MM.1S (cell line): ENCODE measurements around the gene PRIMA1.

Source experiments
- DNase-seq: peaks from one replicate; pipeline ENCODE4 v3.0.0-alpha.2; 2015
- H2AFZ ChIP-seq: fragments of 300-600 bp; sonication (generic); 2 replicates; pipeline ENCODE4 v1.6.0; 2016; ENCODE audit warnings: antibody characterized with exemption, low read length
- H3F3A ChIP-seq: fragments of 300-600 bp; sonication (generic); 2 replicates; pipeline ENCODE4 v1.6.1; 2016; ENCODE audit warnings: mild to moderate bottlenecking, antibody characterized with exemption, low read length, moderate library complexity, mixed read lengths; ENCODE audit not compliant: insufficient read depth
- H3K27ac ChIP-seq: fragments of 300-600 bp; sonication (generic); 2 replicates; pipeline ENCODE4 v1.5.1; 2016; ENCODE audit warnings: mild to moderate bottlenecking, low read length
- H3K27me3 ChIP-seq: fragments of 300-600 bp; sonication (generic); replicated peaks from 2 replicates; pipeline ENCODE4 v1.6.0; 2016; ENCODE audit warnings: low read length; ENCODE audit not compliant: insufficient read depth
- H3K36me3 ChIP-seq: fragments of 300-600 bp; sonication (generic); replicated peaks from 2 replicates; pipeline ENCODE4 v1.6.1; 2016; ENCODE audit warnings: mild to moderate bottlenecking, low read length, mixed read lengths; ENCODE audit not compliant: insufficient read depth
- H3K4me1 ChIP-seq: fragments of 300-600 bp; sonication (generic); 2 replicates; pipeline ENCODE4 v1.6.1; 2016; ENCODE audit warnings: low read length, mixed read lengths
- H3K4me2 ChIP-seq: fragments of 300-600 bp; sonication (generic); 2 replicates; pipeline ENCODE4 v1.6.0; 2016; ENCODE audit warnings: low read depth, low read length
- H3K4me3 ChIP-seq: fragments of 300-600 bp; sonication (generic); 2 replicates; pipeline ENCODE4 v1.5.1; 2016; ENCODE audit warnings: low read length, mixed read lengths
- H3K79me2 ChIP-seq: fragments of 300-600 bp; sonication (generic); 2 replicates; pipeline ENCODE4 v1.6.1; 2016; ENCODE audit warnings: mixed run types, low read length, mixed read lengths
- H3K9ac ChIP-seq: fragments of 300-600 bp; sonication (generic); 2 replicates; pipeline ENCODE4 v1.6.1; 2016; ENCODE audit warnings: low read length, mixed read lengths
- H3K9me2 ChIP-seq: fragments of 300-600 bp; sonication (generic); replicated peaks from 2 replicates; pipeline ENCODE4 v1.6.1; 2016; ENCODE audit warnings: mild to moderate bottlenecking, low read length, mixed read lengths; ENCODE audit not compliant: insufficient read depth
- H3K9me3 ChIP-seq: fragments of 300-600 bp; sonication (generic); replicated peaks from 2 replicates; pipeline ENCODE4 v1.6.1; 2016; ENCODE audit warnings: mild to moderate bottlenecking, low read length, mixed read lengths; ENCODE audit not compliant: insufficient read depth
- H4K20me1 ChIP-seq: fragments of 300-600 bp; sonication (generic); 2 replicates; pipeline ENCODE4 v1.6.1; 2016; ENCODE audit warnings: mild to moderate bottlenecking, low read length, moderate library complexity, mixed read lengths; ENCODE audit not compliant: insufficient read depth
- CTCF ChIP-seq: fragments of 300-600 bp; sonication (generic); IDR thresholded peaks from 2 replicates; pipeline ENCODE4 v1.5.1; 2016; ENCODE audit warnings: antibody characterized with exemption, low read length, mixed read lengths
- EZH2 ChIP-seq: fragments of 300-600 bp; sonication (generic); optimal IDR thresholded peaks from 2 replicates; pipeline ENCODE3; 2017; ENCODE audit warnings: low read depth, mild to moderate bottlenecking, antibody characterized with exemption, low read length, mixed read lengths
- EZH2phosphoT487 ChIP-seq: fragments of 300-600 bp; sonication (generic); IDR thresholded peaks from 2 replicates; pipeline ENCODE4 v1.6.1; 2018; ENCODE audit warnings: antibody characterized with exemption, low read length

The PRIMA1 gene

GRCh38 chr14:93737634-93738033 lies 50.7 kb downstream of the PRIMA1 start:
- H3F3A ChIP-seq, result no peaks in the 10 kb centered on the region
- H3K4me3 ChIP-seq, result no peak overlapping the region
- H3K4me1 ChIP-seq, result no peaks in the 10 kb centered on the region
- H3K9me2 ChIP-seq, result no peaks in the 10 kb centered on the region
- no peaks in the 10 kb centered on the region for H3K9me3 ChIP-seq
- no peak for DNase-seq
- no peak overlapping the region for H2AFZ ChIP-seq
- no peak overlapping the region for H3K27ac ChIP-seq
- no peaks in the 10 kb centered on the region for H4K20me1 ChIP-seq
- H3K36me3 ChIP-seq, result no peaks in the 10 kb centered on the region
- H3K27me3 ChIP-seq, result no peaks in the 10 kb centered on the region
- H3K9ac ChIP-seq, result no peak overlapping the region
- no peak overlapping the region for H3K4me2 ChIP-seq
- H3K79me2 ChIP-seq, result no peaks in the 10 kb centered on the region
- TF ChIP-seq EZH2phosphoT487, result no peak
- TF ChIP-seq EZH2, result no peak
- no peak for TF ChIP-seq CTCF

- DNase-seq, result no peak
- H3K4me3 ChIP-seq, result no peak overlapping the region
- TF ChIP-seq EZH2, result no peak
- no peak for TF ChIP-seq EZH2phosphoT487
- TF ChIP-seq CTCF, result peak; percentile 28
- no peaks in the 10 kb centered on the region for H3K9me2 ChIP-seq
- H3K4me2 ChIP-seq, result no peak overlapping the region
- H3K4me1 ChIP-seq, result no peaks in the 10 kb centered on the region
- no peaks in the 10 kb centered on the region for H3K9me3 ChIP-seq
- H4K20me1 ChIP-seq, result no peaks in the 10 kb centered on the region
- no peak overlapping the region for H3K9ac ChIP-seq
- no peak overlapping the region for H3K27ac ChIP-seq
- no peaks in the 10 kb centered on the region for H3F3A ChIP-seq
- no peaks in the 10 kb centered on the region for H3K27me3 ChIP-seq
- no peak overlapping the region for H2AFZ ChIP-seq
- no peaks in the 10 kb centered on the region for H3K36me3 ChIP-seq
- H3K79me2 ChIP-seq, result no peaks in the 10 kb centered on the region
These were observed 51.8 kb downstream of the PRIMA1 start for GRCh38 chr14:93736378-93737014.

GRCh38 chr14:93735206-93735605 lies 53.1 kb downstream of the PRIMA1 start:
- Histone ChIP-seq H2AFZ (no peak overlapping the region), H3K4me2 (no peak overlapping the region), H3K9ac (no peak overlapping the region), H3F3A (no peaks in the 10 kb centered on the region), H3K9me2 (no peaks in the 10 kb centered on the region), H3K27me3 (no peaks in the 10 kb centered on the region), H3K79me2 (no peaks in the 10 kb centered on the region), H4K20me1 (no peaks in the 10 kb centered on the region), H3K27ac (no peak overlapping the region), H3K4me3 (no peak overlapping the region), H3K36me3 (no peaks in the 10 kb centered on the region), H3K9me3 (no peaks in the 10 kb centered on the region), H3K4me1 (no peaks in the 10 kb centered on the region)
- TF ChIP-seq EZH2, result no peak
- TF ChIP-seq EZH2phosphoT487, result no peak
- no peak for TF ChIP-seq CTCF
- DNase-seq, result no peak
